Astrocyte (in vitro differentiated cells and primary cell): ENCODE data around the gene SOAT2. TPM values are rescaled to one million over a fixed set of nuclear protein-coding genes. Genes with fewer than 3 reads are reported as not detected.

Experiments used
- DNase-seq: peaks from one replicate; pipeline ENCODE4 v3.0.0-alpha.2; 2010; ENCODE audit warnings: low read depth
- FAIRE-seq: peaks from 2 replicates; lab custom pipeline; 2011; peaks lifted over from hg19 to GRCh38; lab: Jason Lieb, UNC
- H2AFZ ChIP-seq: 2 replicates; pipeline ENCODE4 v1.6.0; 2012; ENCODE audit warnings: low read depth, low read length, inconsistent platforms
- H3K27ac ChIP-seq: 2 replicates; pipeline ENCODE4 v1.5.1; 2011; ENCODE audit warnings: low read depth, low read length, inconsistent platforms
- H3K27me3 ChIP-seq: 2 replicates; pipeline ENCODE4 v1.6.0; 2011; ENCODE audit warnings: low read length, inconsistent platforms; ENCODE audit not compliant: insufficient read depth
- H3K36me3 ChIP-seq: 2 replicates; pipeline ENCODE4 v1.5.1; 2011; ENCODE audit warnings: low read length, inconsistent platforms; ENCODE audit not compliant: insufficient read depth
- H3K4me1 ChIP-seq: 2 replicates; pipeline ENCODE4 v1.5.1; 2011; ENCODE audit warnings: low read length, inconsistent platforms; ENCODE audit not compliant: insufficient read depth
- H3K4me2 ChIP-seq: 2 replicates; pipeline ENCODE4 v1.6.0; 2012; ENCODE audit warnings: low read length, inconsistent platforms
- H3K4me3 ChIP-seq: 2 replicates; pipeline ENCODE4 v1.5.1; 2011; ENCODE audit warnings: low read depth, mild to moderate bottlenecking, low read length, inconsistent platforms; ENCODE audit not compliant: insufficient read depth
- H3K79me2 ChIP-seq: 2 replicates; pipeline ENCODE4 v1.6.0; 2012; ENCODE audit warnings: mild to moderate bottlenecking, low read length, inconsistent platforms; ENCODE audit not compliant: insufficient read depth
- H3K9ac ChIP-seq: 2 replicates; pipeline ENCODE4 v1.6.0; 2012; ENCODE audit warnings: mild to moderate bottlenecking, low read length, inconsistent platforms
- H3K9me3 ChIP-seq: 2 replicates; pipeline ENCODE4 v1.5.1; 2012; ENCODE audit warnings: low read depth, mild to moderate bottlenecking, low read length, inconsistent platforms; ENCODE audit not compliant: insufficient read depth
- H4K20me1 ChIP-seq: 2 replicates; pipeline ENCODE4 v1.6.0; 2012; ENCODE audit warnings: low read length, inconsistent platforms; ENCODE audit not compliant: insufficient read depth
- H3K27ac Mint-ChIP-seq: one replicate; pipeline ENCODE4 v1.8.0; 2021; ENCODE audit warnings: mild to moderate bottlenecking, mixed read lengths; ENCODE audit not compliant: unreplicated experiment
- H3K27me3 Mint-ChIP-seq: one replicate; pipeline ENCODE4 v1.8.0; 2021; ENCODE audit warnings: low read depth, mixed read lengths; ENCODE audit not compliant: unreplicated experiment
- H3K36me3 Mint-ChIP-seq: one replicate; pipeline ENCODE4 v1.8.0; 2021; ENCODE audit warnings: low read depth, mixed read lengths; ENCODE audit not compliant: unreplicated experiment
- H3K4me1 Mint-ChIP-seq: one replicate; pipeline ENCODE4 v1.8.0; 2021; ENCODE audit warnings: low read depth, mixed read lengths; ENCODE audit not compliant: unreplicated experiment
- H3K4me3 Mint-ChIP-seq: one replicate; pipeline ENCODE4 v1.8.0; 2021; ENCODE audit warnings: mild to moderate bottlenecking, moderate library complexity, mixed read lengths; ENCODE audit not compliant: unreplicated experiment
- H3K9me3 Mint-ChIP-seq: one replicate; pipeline ENCODE4 v1.8.0; 2021; ENCODE audit warnings: mild to moderate bottlenecking, mixed read lengths; ENCODE audit not compliant: unreplicated experiment
- EZH2 ChIP-seq: IDR thresholded peaks from 2 replicates; pipeline ENCODE4 v1.6.1; 2012; ENCODE audit warnings: mild to moderate bottlenecking, low read length, inconsistent platforms; ENCODE audit not compliant: insufficient read depth
- total RNA-seq: library from RNA; stranded (reverse); gene quantifications from 2 replicates; pipeline ENCODE4 v1.2.1, GENCODE V29; 2021
- TF ChIP-seq, protein P1 (sequence below): IDR thresholded peaks from 2 replicates; pipeline ENCODE4 v1.5.1; 2011; ENCODE audit warnings: low read depth, mild to moderate bottlenecking, inconsistent platforms, low read length, moderate library complexity; ENCODE audit not compliant: insufficient read depth

SOAT2 gene
- total RNA-seq, 1 donor from 2014 or later, result not detected

DNA sequence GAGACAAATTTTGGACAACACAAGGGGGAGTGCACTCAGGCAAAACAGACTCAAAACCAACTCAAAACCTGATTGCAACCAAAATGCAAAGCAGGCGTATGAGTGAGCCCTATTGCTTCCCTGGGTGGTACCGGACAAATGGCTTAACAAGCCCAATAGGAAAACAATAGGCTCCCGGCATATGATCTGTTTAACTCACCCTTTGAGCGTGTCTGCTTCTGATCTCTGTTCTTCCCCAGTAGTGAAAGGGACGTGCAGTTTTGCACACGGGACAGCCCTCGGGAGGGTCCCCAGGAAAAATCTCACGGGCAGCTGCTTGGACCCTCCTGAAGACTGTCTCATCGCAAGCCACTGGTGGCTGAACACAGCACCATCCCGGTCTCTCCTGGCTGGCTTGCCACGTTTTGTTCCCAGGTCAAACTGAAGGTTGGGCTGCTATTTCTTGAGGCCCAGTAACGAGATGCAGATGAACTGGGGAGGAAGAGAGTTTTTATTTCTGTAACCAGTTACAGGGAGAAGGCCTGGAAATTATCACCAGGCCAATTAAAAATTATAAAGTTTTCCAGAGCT, 9.9 kb downstream of the SOAT2 start:
- no peak overlapping the region for H3K9ac ChIP-seq
- no peaks in the 10 kb centered on the region for H3K36me3 ChIP-seq
- Mint-ChIP-seq H3K4me1 (no peaks in the 10 kb centered on the region), H3K4me3 (no peak overlapping the region), H3K9me3 (no peaks in the 10 kb centered on the region), H3K27ac (no peak overlapping the region), H3K36me3 (no peaks in the 10 kb centered on the region), H3K27me3 (peaks cover 3% of the 10 kb centered on the region)
- DNase-seq (no peak), FAIRE-seq (no peak)
- H3K4me2 ChIP-seq, result no peak overlapping the region
- no peaks in the 10 kb centered on the region for H3K9me3 ChIP-seq
- H3K79me2 ChIP-seq, result no peaks in the 10 kb centered on the region
- no peak overlapping the region for H2AFZ ChIP-seq
- H3K4me1 ChIP-seq, result no peaks in the 10 kb centered on the region
- TF ChIP-seq, protein P1, sequence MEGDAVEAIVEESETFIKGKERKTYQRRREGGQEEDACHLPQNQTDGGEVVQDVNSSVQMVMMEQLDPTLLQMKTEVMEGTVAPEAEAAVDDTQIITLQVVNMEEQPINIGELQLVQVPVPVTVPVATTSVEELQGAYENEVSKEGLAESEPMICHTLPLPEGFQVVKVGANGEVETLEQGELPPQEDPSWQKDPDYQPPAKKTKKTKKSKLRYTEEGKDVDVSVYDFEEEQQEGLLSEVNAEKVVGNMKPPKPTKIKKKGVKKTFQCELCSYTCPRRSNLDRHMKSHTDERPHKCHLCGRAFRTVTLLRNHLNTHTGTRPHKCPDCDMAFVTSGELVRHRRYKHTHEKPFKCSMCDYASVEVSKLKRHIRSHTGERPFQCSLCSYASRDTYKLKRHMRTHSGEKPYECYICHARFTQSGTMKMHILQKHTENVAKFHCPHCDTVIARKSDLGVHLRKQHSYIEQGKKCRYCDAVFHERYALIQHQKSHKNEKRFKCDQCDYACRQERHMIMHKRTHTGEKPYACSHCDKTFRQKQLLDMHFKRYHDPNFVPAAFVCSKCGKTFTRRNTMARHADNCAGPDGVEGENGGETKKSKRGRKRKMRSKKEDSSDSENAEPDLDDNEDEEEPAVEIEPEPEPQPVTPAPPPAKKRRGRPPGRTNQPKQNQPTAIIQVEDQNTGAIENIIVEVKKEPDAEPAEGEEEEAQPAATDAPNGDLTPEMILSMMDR, result no peak
- TF ChIP-seq EZH2, result no peak
- H3K4me3 ChIP-seq, result no peak overlapping the region
- no peak overlapping the region for H3K27ac ChIP-seq
- no peaks in the 10 kb centered on the region for H3K27me3 ChIP-seq
- no peaks in the 10 kb centered on the region for H4K20me1 ChIP-seq

DNA sequence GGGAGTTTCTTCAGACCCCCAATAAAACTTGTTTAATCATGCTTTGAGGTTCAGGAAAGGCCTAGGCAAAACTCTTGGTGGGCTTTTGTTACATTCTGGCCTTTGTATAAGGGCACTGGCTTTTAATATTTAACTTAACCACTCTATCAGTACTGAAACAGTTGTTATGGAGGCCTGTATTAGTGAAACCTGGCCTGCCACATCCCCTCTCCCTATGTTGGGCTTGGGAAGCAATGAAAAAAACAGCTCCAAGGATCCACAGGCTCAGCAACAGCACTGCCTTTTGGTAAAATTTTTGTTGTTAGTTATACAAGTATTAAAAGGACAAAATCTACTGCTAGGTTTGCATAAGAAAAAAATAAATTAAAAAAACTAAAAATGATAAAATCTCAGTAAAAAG, 10.7 kb downstream of the SOAT2 start:
- TF ChIP-seq, protein P1, result no peak
- TF ChIP-seq EZH2, result no peak
- Mint-ChIP-seq H3K4me3 (no peak overlapping the region), H3K36me3 (peaks cover 2% of the 10 kb centered on the region), H3K4me1 (no peaks in the 10 kb centered on the region), H3K9me3 (no peaks in the 10 kb centered on the region), H3K27me3 (peaks cover 9% of the 10 kb centered on the region), H3K27ac (no peak overlapping the region)
- FAIRE-seq, result no peak
- Histone ChIP-seq H3K27ac (no peak overlapping the region), H3K4me1 (no peaks in the 10 kb centered on the region), H3K4me2 (no peak overlapping the region), H3K36me3 (no peaks in the 10 kb centered on the region), H2AFZ (no peak overlapping the region), H3K9me3 (no peaks in the 10 kb centered on the region), H3K9ac (no peak overlapping the region), H3K27me3 (no peaks in the 10 kb centered on the region), H4K20me1 (no peaks in the 10 kb centered on the region), H3K4me3 (no peak overlapping the region), H3K79me2 (no peaks in the 10 kb centered on the region)
- DNase-seq, result no peak

DNA sequence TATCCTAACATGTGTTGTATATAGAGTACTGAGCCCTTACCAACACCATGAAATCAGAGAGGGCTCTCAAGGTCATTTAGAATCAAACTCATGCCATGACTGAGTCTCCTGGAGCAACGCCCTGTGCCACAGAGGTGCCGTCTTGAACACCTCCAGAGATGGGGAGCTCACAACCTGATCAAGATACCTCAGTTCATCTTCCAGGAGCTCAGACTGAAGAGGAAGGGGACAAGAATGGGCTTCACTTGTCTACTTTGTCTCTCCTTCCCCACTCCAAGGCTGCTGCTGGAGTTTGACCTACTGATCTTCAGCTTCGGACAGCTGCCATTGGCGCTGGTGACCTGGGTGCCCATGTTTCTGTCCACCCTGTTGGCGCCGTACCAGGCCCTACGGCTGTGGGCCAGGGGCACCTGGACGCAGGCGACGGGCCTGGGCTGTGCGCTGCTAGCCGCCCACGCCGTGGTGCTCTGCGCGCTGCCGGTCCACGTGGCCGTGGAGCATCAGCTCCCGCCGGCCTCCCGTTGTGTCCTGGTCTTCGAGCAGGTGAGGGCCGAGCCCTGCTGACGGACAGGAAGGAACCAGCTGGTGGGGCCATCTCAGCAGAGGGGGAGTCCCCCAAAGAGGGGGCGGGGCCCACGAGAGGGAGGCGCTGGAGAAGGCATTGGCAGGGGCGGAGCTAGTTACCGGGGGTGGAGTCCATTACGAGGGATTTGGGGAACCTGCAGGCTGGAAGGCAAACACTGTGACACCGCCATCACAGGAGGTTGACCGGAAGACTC, 12.0 kb downstream of the SOAT2 start:
- H3K4me1 Mint-ChIP-seq, result no peaks in the 10 kb centered on the region
- Histone ChIP-seq H3K9ac (no peak overlapping the region), H3K27ac (no peak overlapping the region), H4K20me1 (no peaks in the 10 kb centered on the region), H3K27me3 (no peaks in the 10 kb centered on the region), H3K4me1 (no peaks in the 10 kb centered on the region), H3K4me3 (no peak overlapping the region), H3K79me2 (no peaks in the 10 kb centered on the region), H2AFZ (no peak overlapping the region), H3K36me3 (no peaks in the 10 kb centered on the region), H3K9me3 (no peaks in the 10 kb centered on the region), H3K4me2 (no peak overlapping the region)
- H3K36me3 Mint-ChIP-seq, result peaks cover 2% of the 10 kb centered on the region
- H3K4me3 Mint-ChIP-seq, result no peak overlapping the region
- FAIRE-seq (no peak), DNase-seq (no peak)
- H3K27ac Mint-ChIP-seq, result no peak overlapping the region
- TF ChIP-seq, protein P1, result no peak
- TF ChIP-seq EZH2, result no peak
- peaks cover 19% of the 10 kb centered on the region for H3K27me3 Mint-ChIP-seq
- H3K9me3 Mint-ChIP-seq, result no peaks in the 10 kb centered on the region
